ENCODE measurements around the gene CEACAM18. TPM values are rescaled to one million over a fixed set of nuclear protein-coding genes. Genes with fewer than 3 reads are reported as not detected.

CEACAM18 gene
- polyA plus RNA-seq, 4 donors: 0.10 to 5.8 (median 1.9) TPM

DNA sequence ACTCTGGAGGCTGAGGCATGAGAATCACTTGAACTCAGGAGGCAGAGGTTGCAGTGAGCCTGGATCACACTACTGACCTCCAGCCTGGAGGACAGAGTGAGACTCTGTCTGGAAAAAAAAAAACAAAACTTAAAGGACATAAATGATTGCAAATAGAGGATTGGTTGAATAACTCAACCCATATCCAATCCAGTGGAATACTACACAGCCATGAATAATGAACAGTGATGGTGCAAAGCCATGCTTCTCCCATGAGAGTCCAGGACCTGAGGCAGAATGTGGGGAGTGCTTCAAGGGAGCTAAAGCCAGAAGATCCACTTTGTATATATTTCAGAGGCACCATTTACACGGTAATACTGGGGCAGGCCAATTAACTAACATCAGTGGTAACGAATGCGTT lies 2.2 kb upstream of the CEACAM18 start:
- FAIRE-seq (no peak), DNase-seq (no peak)
- Histone ChIP-seq H3K36me3 (ENCODE audit: control insufficient read depth in 3 of 3, insufficient read depth in 2 of 3, low read depth in 1 of 3, low read length in 3 of 3) (peaks cover 0 to 5% (median 0%) of the 10 kb centered on the region in 3 donors), H3K27ac (ENCODE audit: low read depth in 1 of 3, low read length in 2 of 3) (peak overlapping the region in 2 of 3 donors; percentile 83 to 95), H3K27me3 (ENCODE audit: control insufficient read depth in 3 of 3, insufficient read depth in 3 of 3, low read length in 3 of 3) (no peaks in the 10 kb centered on the region), H3K4me1 (ENCODE audit: control insufficient read depth in 3 of 3, insufficient read depth in 2 of 3, low read depth in 1 of 3, low read length in 2 of 3) (peaks cover 0 to 54% (median 7%) of the 10 kb centered on the region in 3 donors), H3K4me3 (ENCODE audit: low read depth in 1 of 3, low read length in 3 of 3) (no peak overlapping the region), H3K9me3 (ENCODE audit: control insufficient read depth in 2 of 2, insufficient read depth in 1 of 2, low read depth in 1 of 2, low read length in 1 of 2) (peaks cover 0 to 16% of the 10 kb centered on the region in 2 donors)
- WGBS, 3 donors: 78 to 94% (median 89%) methylated on average over 3 of the region's 3 CpGs

GRCh38 chr19:51477344-51477743 lies 995 bp upstream of the CEACAM18 start:
- Histone ChIP-seq H3K27ac (ENCODE audit: low read depth in 1 of 3, low read length in 2 of 3) (peak overlapping the region; percentile 82 to 99 (median 88)), H3K4me1 (ENCODE audit: control insufficient read depth in 3 of 3, insufficient read depth in 2 of 3, low read depth in 1 of 3, low read length in 2 of 3) (peaks cover 0 to 53% (median 7%) of the 10 kb centered on the region in 3 donors), H3K27me3 (ENCODE audit: control insufficient read depth in 3 of 3, insufficient read depth in 3 of 3, low read length in 3 of 3) (no peaks in the 10 kb centered on the region), H3K9me3 (ENCODE audit: control insufficient read depth in 2 of 2, insufficient read depth in 1 of 2, low read depth in 1 of 2, low read length in 1 of 2) (peaks cover 0 to 16% of the 10 kb centered on the region in 2 donors), H3K4me3 (ENCODE audit: low read depth in 1 of 3, low read length in 3 of 3) (no peak overlapping the region), H3K36me3 (ENCODE audit: control insufficient read depth in 3 of 3, insufficient read depth in 2 of 3, low read depth in 1 of 3, low read length in 3 of 3) (peaks cover 0 to 12% (median 0%) of the 10 kb centered on the region in 3 donors)
- WGBS, 3 donors: 66 to 69% (median 69%) methylated on average over 5 of the region's 5 CpGs
- no peak for FAIRE-seq
- DNase-seq: peak in 1 of 2 donors; percentile 23

DNA sequence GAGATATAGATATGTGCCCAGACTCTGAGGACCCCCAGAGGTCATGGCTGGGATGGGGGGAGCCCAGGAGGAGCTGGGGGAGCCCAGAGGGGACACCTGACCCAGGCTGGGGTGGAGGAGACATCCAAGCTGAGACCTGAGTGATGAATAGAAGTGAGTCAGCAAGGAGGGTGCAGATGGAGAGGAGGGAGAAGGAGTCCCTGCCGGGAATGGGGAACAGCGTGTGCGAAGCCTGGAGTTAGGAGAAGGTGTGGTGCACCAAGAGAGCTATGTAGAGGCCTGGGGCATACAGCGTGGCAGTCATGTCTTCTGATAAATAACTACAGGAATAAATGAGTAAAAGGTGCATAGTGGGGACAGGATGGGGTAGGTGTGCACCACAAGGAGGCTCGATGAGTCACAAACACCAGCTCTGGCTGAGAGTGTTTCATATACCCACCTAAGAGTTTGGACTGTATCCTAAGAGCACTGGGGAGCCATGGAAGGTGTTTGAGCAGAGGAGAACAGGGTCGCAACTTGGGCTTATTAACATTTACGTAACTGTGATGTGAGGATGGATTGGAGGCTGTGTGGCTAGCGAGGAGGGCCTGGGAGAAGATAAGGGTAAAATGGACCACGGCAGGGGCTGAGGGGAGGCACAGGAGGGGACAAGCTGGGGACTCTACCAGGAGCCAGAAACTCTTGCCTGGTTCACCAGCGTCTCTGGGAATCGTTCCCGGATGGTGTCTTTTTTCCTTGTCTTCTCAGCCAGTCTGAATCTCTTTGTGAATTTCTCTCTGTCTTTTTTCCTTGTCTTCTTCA lies 1.4 kb downstream of the CEACAM18 start:
- FAIRE-seq (no peak), DNase-seq (peak; percentile 13 to 16)
- H3K4me1 ChIP-seq (ENCODE audit: control insufficient read depth in 3 of 3, insufficient read depth in 2 of 3, low read depth in 1 of 3, low read length in 2 of 3): peaks cover 0 to 36% (median 2%) of the 10 kb centered on the region in 3 donors
- H3K4me3 ChIP-seq (ENCODE audit: low read depth in 1 of 3, low read length in 3 of 3): peak overlapping the region in 2 of 3 donors; percentile 66 to 76
- H3K27me3 ChIP-seq (ENCODE audit: control insufficient read depth in 3 of 3, insufficient read depth in 3 of 3, low read length in 3 of 3): no peaks in the 10 kb centered on the region
- H3K36me3 ChIP-seq (ENCODE audit: control insufficient read depth in 3 of 3, insufficient read depth in 2 of 3, low read depth in 1 of 3, low read length in 3 of 3): peaks cover 0 to 21% (median 0%) of the 10 kb centered on the region in 3 donors
- H3K27ac ChIP-seq (ENCODE audit: low read depth in 1 of 3, low read length in 2 of 3): peak overlapping the region in 2 of 3 donors; percentile 77 to 99
- WGBS, 3 donors: 80% methylated on average over 12 of the region's 12 CpGs
- peaks cover 0 to 12% of the 10 kb centered on the region in 2 donors for H3K9me3 ChIP-seq (ENCODE audit: control insufficient read depth in 2 of 2, insufficient read depth in 1 of 2, low read depth in 1 of 2, low read length in 1 of 2)

- FAIRE-seq: no peak
- Histone ChIP-seq H3K27ac (ENCODE audit: low read depth in 1 of 3, low read length in 2 of 3) (peak overlapping the region in 1 of 3 donors; percentile 99), H3K4me1 (ENCODE audit: control insufficient read depth in 3 of 3, insufficient read depth in 2 of 3, low read depth in 1 of 3, low read length in 2 of 3) (peaks cover 0 to 31% (median 2%) of the 10 kb centered on the region in 3 donors), H3K27me3 (ENCODE audit: control insufficient read depth in 3 of 3, insufficient read depth in 3 of 3, low read length in 3 of 3) (no peaks in the 10 kb centered on the region), H3K9me3 (ENCODE audit: control insufficient read depth in 2 of 2, insufficient read depth in 1 of 2, low read depth in 1 of 2, low read length in 1 of 2) (peaks cover 0 to 12% of the 10 kb centered on the region in 2 donors), H3K4me3 (ENCODE audit: low read depth in 1 of 3, low read length in 3 of 3) (peak overlapping the region in 1 of 3 donors; percentile 76), H3K36me3 (ENCODE audit: control insufficient read depth in 3 of 3, insufficient read depth in 2 of 3, low read depth in 1 of 3, low read length in 3 of 3) (peaks cover 0 to 24% (median 2%) of the 10 kb centered on the region in 3 donors)
- WGBS, 3 donors: 38 to 48% (median 48%) methylated on average over 8 of the region's 8 CpGs
- DNase-seq: peak; percentile 44 to 81
These were observed 2.3 kb downstream of the CEACAM18 start for GRCh38 chr19:51480590-51480989.

- Histone ChIP-seq H3K27me3 (ENCODE audit: control insufficient read depth in 3 of 3, insufficient read depth in 3 of 3, low read length in 3 of 3) (no peaks in the 10 kb centered on the region), H3K4me1 (ENCODE audit: control insufficient read depth in 3 of 3, insufficient read depth in 2 of 3, low read depth in 1 of 3, low read length in 2 of 3) (no peaks in the 10 kb centered on the region), H3K9me3 (ENCODE audit: control insufficient read depth in 2 of 2, insufficient read depth in 1 of 2, low read depth in 1 of 2, low read length in 1 of 2) (no peaks in the 10 kb centered on the region), H3K36me3 (ENCODE audit: control insufficient read depth in 3 of 3, insufficient read depth in 2 of 3, low read depth in 1 of 3, low read length in 3 of 3) (peaks cover 0 to 33% (median 11%) of the 10 kb centered on the region in 3 donors), H3K4me3 (ENCODE audit: low read depth in 1 of 3, low read length in 3 of 3) (no peak overlapping the region), H3K27ac (ENCODE audit: low read depth in 1 of 3, low read length in 2 of 3) (no peak overlapping the region)
- no peak for DNase-seq
- FAIRE-seq: no peak
- 87 to 99% (median 91%) methylated on average over 5 of the region's 5 CpGs for WGBS, 3 donors
These were observed 7.8 kb downstream of the CEACAM18 start for GRCh38 chr19:51485960-51486660.

DNA sequence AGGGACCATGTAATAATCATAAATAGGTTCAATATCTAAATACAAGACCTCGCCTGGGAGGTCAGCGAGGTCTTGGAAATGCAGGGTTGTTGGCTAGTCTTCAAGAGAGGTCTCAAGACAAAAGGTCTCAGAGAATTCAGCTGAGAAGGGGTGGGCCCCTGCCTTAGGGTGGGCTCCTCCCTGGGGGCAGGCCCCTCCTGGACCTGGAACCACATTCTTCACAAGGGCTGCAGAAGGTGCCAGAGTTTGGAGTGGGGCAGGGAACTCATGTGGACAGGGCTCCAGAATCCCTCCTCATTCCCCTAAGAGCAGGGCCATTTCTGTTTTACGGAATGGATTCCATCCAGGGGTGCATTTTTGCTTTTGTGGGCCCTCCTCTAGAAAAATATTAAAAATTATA lies 10.2 kb downstream of the CEACAM18 start:
- DNase-seq (no peak), FAIRE-seq (no peak)
- Histone ChIP-seq H3K36me3 (ENCODE audit: control insufficient read depth in 3 of 3, insufficient read depth in 2 of 3, low read depth in 1 of 3, low read length in 3 of 3) (peaks cover 0 to 26% (median 13%) of the 10 kb centered on the region in 3 donors), H3K27ac (ENCODE audit: low read depth in 1 of 3, low read length in 2 of 3) (no peak overlapping the region), H3K9me3 (ENCODE audit: control insufficient read depth in 2 of 2, insufficient read depth in 1 of 2, low read depth in 1 of 2, low read length in 1 of 2) (no peaks in the 10 kb centered on the region), H3K27me3 (ENCODE audit: control insufficient read depth in 3 of 3, insufficient read depth in 3 of 3, low read length in 3 of 3) (no peaks in the 10 kb centered on the region), H3K4me1 (ENCODE audit: control insufficient read depth in 3 of 3, insufficient read depth in 2 of 3, low read depth in 1 of 3, low read length in 2 of 3) (no peaks in the 10 kb centered on the region), H3K4me3 (ENCODE audit: low read depth in 1 of 3, low read length in 3 of 3) (no peak overlapping the region)
- 76 to 83% (median 78%) methylated on average over 3 of the region's 3 CpGs for WGBS, 3 donors

- no peaks in the 10 kb centered on the region for H3K4me1 ChIP-seq (ENCODE audit: control insufficient read depth in 3 of 3, insufficient read depth in 2 of 3, low read depth in 1 of 3, low read length in 2 of 3)
- no peak for FAIRE-seq
- H3K27ac ChIP-seq (ENCODE audit: low read depth in 1 of 3, low read length in 2 of 3): no peak overlapping the region
These were observed 10.8 kb downstream of the CEACAM18 start for GRCh38 chr19:51489113-51489512.

DNA sequence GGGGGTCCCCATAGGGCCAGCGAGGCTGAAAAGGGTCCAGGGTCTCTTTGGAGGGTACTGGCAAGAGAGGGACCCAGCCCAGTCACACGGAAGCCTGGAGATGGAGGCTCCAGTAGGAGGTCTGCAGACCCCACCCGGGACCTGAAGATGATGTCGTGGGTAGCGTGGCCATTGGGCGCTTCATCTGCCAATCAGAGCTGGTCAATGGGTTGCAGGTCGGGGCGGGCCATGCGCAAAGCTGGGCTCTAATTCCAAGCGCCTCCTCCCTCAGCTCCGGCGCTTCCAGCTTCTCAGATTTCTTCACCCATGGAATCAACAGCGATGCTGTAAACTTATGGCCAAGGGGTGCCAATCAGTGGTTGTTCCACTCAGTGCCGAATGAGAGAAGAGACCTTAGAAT lies 12.3 kb downstream of the CEACAM18 start:
- WGBS, 3 donors: 65 to 83% (median 72%) methylated on average over 14 of the region's 14 CpGs
- H3K4me1 ChIP-seq (ENCODE audit: control insufficient read depth in 3 of 3, insufficient read depth in 2 of 3, low read depth in 1 of 3, low read length in 2 of 3): no peaks in the 10 kb centered on the region
- H3K9me3 ChIP-seq (ENCODE audit: control insufficient read depth in 2 of 2, insufficient read depth in 1 of 2, low read depth in 1 of 2, low read length in 1 of 2): no peaks in the 10 kb centered on the region
- H3K27me3 ChIP-seq (ENCODE audit: control insufficient read depth in 3 of 3, insufficient read depth in 3 of 3, low read length in 3 of 3): no peaks in the 10 kb centered on the region
- H3K27ac ChIP-seq (ENCODE audit: low read depth in 1 of 3, low read length in 2 of 3): no peak overlapping the region
- FAIRE-seq (no peak), DNase-seq (no peak)
- no peak overlapping the region for H3K4me3 ChIP-seq (ENCODE audit: low read depth in 1 of 3, low read length in 3 of 3)
- peaks cover 0 to 20% (median 11%) of the 10 kb centered on the region in 3 donors for H3K36me3 ChIP-seq (ENCODE audit: control insufficient read depth in 3 of 3, insufficient read depth in 2 of 3, low read depth in 1 of 3, low read length in 3 of 3)

More at GRCh38 chr19:51489113-51489512, 10.8 kb downstream of the CEACAM18 start:
- Histone ChIP-seq H3K9me3 (ENCODE audit: control insufficient read depth in 2 of 2, insufficient read depth in 1 of 2, low read depth in 1 of 2, low read length in 1 of 2) (no peaks in the 10 kb centered on the region), H3K36me3 (ENCODE audit: control insufficient read depth in 3 of 3, insufficient read depth in 2 of 3, low read depth in 1 of 3, low read length in 3 of 3) (peaks cover 0 to 22% (median 13%) of the 10 kb centered on the region in 3 donors), H3K4me3 (ENCODE audit: low read depth in 1 of 3, low read length in 3 of 3) (no peak overlapping the region), H3K27me3 (ENCODE audit: control insufficient read depth in 3 of 3, insufficient read depth in 3 of 3, low read length in 3 of 3) (no peaks in the 10 kb centered on the region)
- DNase-seq: no peak
- 50 to 58% (median 52%) methylated on average over 2 of the region's 2 CpGs for WGBS, 3 donors

All from small intestine (tissue), 7 donors.